ENCODE measurements around the gene VAPA. TPM values are rescaled to one million over a fixed set of nuclear protein-coding genes. Genes with fewer than 3 reads are reported as not detected.
A peak's percentile ranks its signal among the peaks of the same experiment; 100 is the strongest.

Gene VAPA
- total RNA-seq, 1 donor from 2014 or later: 118 TPM

- DNase-seq (ENCODE audit: low spot score in 2 of 2): no peak
- no peak for FAIRE-seq
Observed at GRCh38 chr18:9993521-9994025, 79.8 kb downstream of the VAPA start.

GRCh38 chr18:9994026-9994570 is 80.3 kb downstream of the VAPA start:
- FAIRE-seq: no peak
- DNase-seq (ENCODE audit: low spot score in 2 of 2): no peak

GRCh38 chr18:9994701-9995235 is 81.0 kb downstream of the VAPA start:
- DNase-seq (ENCODE audit: low spot score in 2 of 2) (no peak), FAIRE-seq (no peak)

- FAIRE-seq (no peak), DNase-seq (ENCODE audit: low spot score in 2 of 2) (no peak)
Observed at GRCh38 chr18:9995631-9996030, 81.8 kb downstream of the VAPA start.

- FAIRE-seq: no peak
Observed at GRCh38 chr18:9996094-9996493, 82.3 kb downstream of the VAPA start.

GRCh38 chr18:9997711-9998110 is 83.9 kb downstream of the VAPA start:
- DNase-seq (ENCODE audit: low spot score in 2 of 2) (no peak), FAIRE-seq (no peak)

More at GRCh38 chr18:9996094-9996493, 82.3 kb downstream of the VAPA start:
- DNase-seq (ENCODE audit: low spot score in 2 of 2): no peak

- no peak for DNase-seq (ENCODE audit: low spot score in 2 of 2)
- no peak for FAIRE-seq
Observed at GRCh38 chr18:9998330-9998729, 84.5 kb downstream of the VAPA start.

GRCh38 chr18:10002280-10002679 is 88.5 kb downstream of the VAPA start:
- DNase-seq (ENCODE audit: low spot score in 2 of 2): no peak
- no peak for FAIRE-seq

GRCh38 chr18:10003281-10003680 is 89.5 kb downstream of the VAPA start:
- FAIRE-seq: no peak
- no peak for DNase-seq (ENCODE audit: low spot score in 2 of 2)

- FAIRE-seq: no peak
Observed at GRCh38 chr18:10003866-10004265, 90.0 kb downstream of the VAPA start.

GRCh38 chr18:10006311-10006893 is 92.6 kb downstream of the VAPA start:
- FAIRE-seq (no peak), DNase-seq (ENCODE audit: low spot score in 2 of 2) (peak in 1 of 2 donors; percentile 37)

More at GRCh38 chr18:10003866-10004265, 90.0 kb downstream of the VAPA start:
- DNase-seq (ENCODE audit: low spot score in 2 of 2): no peak

GRCh38 chr18:10008006-10008647 is 94.3 kb downstream of the VAPA start:
- DNase-seq (ENCODE audit: low spot score in 2 of 2) (no peak), FAIRE-seq (no peak)

Small RNA genes within 50 kb of the gene (small RNA-seq; reads per million reads assigned to genes)
- not detected for gene RNA5SP450

Other genes with a start within 250 kb of the VAPA start
- 37.5 TPM for gene RAB31, start 205.7 kb upstream of the VAPA start, total RNA-seq
- gene TXNDC2, start 28.0 kb upstream of the VAPA start, total RNA-seq: not detected